ENCODE results near the gene CHCHD4.
"Not testable (repeated sequence)": the region's sequence is repeated elsewhere in the genome, so short reads cannot be mapped to it uniquely, and the experiment has no call there.

Gene CHCHD4

DNA sequence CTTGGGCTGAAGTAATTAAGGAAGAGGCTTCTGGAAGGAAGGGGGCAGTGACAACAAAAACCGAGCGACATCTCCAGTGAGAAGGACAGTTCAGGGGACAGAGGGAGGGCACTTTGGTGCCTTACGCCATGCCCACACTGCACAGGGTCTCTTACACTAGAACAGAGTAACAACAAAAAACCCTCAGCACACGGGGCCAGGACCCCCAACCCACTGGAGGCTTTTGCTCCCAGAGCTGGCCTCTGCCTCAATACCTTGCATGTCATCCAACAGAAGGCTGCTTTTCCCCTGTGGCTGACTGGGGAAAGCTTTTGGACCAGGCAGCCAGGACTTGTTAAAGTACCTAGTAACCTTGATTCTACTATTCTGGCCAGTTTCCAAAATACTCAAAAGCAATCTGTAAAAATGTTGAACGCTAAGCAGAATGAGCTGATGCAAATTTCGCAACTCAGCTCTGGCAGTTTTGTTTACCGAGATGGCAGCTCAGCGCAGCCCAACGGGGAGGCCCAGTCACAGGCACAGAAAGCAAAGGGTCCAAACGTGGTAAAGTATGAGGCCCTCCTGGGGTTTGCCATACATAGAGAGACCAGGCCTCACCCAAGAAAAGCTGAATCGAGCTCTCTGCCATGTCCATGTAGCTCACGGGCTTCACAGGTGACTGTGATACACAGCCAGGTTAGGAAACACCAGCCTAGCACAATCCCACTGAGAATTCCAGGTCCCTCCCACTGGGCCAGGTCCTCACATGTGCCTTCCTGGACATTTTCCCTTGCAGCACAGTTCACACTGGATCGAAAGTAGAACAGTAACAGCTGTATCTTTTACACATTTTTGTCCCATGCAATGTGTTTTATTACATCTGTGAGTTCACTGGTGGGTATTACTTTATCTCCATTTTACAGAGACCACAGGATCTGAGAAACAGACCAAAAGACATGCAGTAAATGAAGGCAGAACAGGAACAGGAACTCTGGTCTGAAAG, 6.0 kb downstream of the CHCHD4 start:
- no peak for DNase-seq

DNA sequence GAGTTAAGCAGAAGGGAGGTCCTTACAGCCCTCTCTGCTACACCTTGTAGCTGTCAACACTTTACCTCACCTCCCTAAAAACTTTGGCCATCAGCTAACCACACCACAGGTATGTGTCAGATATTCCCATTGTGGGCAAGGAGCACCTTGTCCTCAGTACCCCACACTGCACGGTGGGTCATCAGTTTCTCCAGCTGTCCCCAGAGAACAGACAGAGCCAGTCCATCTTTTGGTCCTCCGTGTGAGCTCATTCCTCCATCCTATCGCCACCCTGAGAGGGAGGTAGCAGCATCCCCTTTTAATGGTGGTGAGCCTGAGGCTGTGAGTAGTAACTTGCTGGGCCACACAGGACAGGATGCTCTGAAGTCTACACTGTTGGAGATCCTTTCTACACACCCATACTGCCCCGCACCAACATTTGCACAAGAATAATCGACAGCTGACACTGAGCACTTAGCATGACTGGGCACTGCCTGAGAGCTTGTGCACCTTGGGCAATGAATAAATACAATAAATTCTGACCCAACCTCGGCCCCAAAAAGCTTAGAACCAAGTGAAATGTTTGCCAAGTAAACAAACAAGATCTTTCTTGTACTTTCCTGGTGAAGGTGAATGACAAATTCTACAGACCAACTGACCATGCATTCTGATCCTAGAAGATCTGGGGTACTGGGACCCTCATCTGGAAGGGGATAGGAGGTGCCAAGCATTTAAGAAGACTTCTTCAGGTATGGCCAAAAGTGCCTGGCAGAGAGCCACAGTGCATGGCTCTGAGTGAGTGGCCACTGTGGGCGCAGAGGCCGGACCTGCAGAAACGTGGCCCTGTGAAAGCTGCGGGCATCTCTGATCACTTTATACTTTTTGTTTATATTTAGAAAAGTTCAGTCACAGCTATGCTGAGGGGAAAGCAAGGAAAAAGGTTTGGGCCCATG, 6.9 kb downstream of the CHCHD4 start:
- DNase-seq: no peak

DNA sequence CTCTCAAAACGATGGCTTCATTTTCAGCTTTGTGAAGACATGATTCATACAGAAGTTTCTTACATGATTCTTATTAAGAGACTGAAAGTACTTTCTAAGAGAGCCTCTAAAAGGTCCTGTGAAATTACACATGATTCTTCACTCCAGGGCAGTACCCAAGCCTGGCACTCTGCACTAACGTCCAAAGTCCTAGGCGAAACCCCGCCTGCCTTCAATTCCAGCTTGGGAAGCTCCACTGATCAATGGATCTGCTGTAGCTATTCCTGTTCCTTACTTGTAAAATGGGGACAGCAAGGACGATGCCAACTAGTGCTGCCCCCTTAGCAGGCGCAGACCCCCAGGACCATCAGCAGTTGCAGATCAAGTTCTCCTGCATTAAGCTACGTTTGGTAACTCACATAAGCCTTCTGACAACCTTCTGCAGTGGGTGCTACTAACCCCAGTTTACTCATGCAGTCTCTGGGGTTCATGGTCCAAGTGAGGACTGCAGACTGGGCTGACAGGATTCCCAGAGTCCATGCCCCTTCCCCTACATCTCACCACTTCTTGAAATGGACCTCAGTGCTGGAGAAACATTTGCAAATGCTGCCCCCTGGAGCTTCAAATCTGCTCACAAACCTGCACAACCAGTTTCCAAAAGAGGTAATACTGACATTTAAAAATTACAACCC, 10.6 kb downstream of the CHCHD4 start:
- DNase-seq: no peak

DNA sequence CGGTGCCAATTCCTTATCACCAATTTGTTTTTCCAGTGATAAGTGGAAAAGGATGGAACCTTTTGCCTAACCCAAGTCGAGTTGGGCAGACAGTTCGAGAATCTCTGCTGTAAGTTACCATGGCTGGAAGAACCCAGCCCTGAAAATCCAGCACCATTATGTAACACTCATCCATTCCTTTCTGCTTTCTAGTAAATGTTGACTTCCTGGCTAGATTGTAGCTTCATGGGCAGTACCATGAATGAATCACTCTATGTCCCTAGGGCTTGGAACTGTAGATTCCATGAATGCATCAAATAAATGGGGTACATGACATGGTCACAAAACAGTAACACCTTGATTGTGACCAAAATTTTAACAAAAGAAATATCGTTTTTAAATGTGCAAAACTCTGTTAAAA, 14.0 kb downstream of the CHCHD4 start:
- no peak for DNase-seq

DNA sequence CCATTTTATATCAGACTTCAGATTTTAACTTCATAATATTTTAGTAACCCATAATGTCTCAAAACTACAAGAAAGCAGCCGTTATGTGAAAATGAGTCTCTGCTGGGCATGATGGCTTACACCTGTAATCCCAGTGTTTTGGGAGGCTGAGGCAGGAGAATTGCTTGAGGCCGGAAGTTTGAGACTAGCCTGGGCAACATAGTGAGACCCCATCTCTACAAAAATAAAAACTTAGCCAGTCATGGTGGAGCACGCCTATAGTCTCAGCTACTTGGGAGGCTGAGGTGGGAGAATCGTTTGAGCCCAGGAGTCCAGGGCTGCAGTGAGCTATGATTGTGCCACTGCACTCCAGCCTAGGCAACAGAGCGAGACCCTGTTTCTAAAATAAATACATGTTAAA, 14.8 kb downstream of the CHCHD4 start:
- DNase-seq: not testable (repeated sequence)

DNA sequence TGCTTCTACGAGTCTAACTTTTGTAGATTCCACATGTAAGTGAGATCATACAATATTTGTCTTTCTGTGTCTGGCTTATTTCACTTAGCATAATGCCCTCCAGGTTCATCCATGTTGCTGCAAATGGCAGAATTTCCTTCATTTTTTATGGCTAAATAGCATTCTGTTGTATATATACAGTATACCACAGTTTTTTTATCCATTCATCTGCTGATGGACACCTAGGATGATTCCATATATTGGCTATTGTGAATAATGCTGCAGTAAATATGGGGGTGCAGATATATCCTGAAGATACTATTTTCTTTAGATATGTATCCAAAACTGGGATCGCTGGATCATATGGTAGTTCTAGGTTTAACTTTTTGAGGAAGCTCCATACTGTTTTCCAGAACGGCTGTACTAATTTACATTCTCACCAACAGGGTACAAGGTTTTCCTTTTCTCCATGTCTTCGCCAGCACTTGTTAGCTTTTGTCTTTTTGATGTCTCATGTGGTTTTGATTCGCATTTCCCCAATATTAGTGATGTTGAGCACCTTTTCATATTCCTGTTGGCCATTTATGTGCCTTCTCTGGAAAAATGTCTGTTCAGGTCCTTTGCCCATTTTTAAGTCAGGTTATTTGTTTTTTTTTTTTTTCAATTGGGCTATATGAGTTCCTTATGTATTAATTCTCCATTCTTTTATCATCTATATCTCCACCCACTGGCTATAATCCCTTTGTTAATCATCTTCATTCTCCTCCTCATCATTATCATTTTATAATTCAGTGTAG, 26.9 kb downstream of the CHCHD4 start:
- no peak for DNase-seq

DNA sequence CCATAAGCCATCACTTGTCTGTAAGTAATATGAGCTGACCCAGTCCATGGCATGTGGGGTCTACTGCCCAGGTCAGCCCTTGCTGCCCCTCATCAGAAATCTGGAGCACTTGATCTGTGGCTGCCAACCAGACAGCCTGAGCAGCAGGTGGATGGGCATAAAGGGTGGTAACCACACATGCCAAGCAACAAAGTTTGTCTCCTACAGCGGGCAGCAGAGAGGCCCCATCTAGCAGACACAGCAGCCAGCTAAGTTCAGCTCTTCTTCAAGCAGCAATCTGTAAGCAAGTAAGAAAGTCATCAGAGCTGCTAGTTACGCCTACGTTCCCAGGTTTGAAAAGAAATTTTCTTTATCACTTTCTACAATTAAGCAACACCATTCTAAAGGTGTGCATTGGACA, 27.9 kb downstream of the CHCHD4 start:
- DNase-seq: no peak

DNA sequence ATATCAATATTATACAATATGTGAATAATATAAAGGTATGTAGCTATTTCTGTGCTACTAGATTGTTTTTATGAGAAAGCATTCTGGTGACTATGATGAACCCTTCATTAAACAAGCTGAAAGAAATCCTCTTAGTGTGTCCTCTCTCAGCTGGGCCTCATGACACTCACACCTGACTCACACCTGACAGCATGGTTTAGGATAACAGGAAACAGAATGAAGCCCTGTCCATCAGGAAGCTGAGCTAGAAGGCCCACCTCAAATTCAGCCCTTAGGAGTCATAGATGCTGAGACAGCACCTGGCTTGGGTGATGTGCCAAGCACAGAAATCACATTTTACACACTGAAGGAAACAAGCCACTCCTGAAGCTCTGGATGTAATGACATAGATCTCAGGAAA, 30.8 kb downstream of the CHCHD4 start:
- DNase-seq: no peak

DNA sequence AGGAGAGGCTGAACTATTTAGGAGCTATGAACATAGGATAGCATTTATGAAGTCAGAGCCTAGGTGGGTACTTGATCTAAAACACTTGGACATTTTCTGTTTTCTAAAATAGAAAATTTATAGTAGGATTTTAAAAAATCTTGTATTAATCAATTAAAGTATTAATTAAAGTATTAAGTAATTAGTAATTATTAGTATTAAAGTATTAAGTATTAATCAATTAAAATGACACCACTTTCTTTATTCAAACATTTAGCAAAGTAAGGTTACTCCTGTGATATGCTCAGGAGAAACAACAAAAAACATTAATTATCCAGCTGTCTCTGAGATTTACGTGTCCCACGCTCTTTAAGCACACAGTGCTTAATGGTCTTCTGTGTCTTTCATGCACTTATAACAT, 32.2 kb downstream of the CHCHD4 start:
- DNase-seq: no peak

DNA sequence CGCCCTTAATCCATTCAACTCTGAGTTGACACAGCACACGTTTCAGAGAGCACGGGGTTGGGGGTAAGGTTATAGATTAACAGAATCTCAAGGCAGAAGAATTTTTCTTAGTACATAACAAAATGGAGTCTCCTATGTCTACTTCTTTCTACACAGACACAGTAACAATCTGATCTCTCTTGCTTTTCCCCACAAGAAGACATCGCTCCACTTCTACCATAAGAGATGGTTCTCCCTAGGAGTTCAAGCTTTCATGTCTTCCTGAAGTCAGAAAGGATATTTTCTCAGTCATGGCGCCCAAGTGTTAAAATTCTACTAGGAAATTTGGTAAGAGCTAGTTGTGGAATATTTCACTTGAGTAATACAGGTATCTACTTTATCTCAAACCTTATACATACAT, 32.7 kb downstream of the CHCHD4 start:
- not testable (repeated sequence) for DNase-seq

DNA sequence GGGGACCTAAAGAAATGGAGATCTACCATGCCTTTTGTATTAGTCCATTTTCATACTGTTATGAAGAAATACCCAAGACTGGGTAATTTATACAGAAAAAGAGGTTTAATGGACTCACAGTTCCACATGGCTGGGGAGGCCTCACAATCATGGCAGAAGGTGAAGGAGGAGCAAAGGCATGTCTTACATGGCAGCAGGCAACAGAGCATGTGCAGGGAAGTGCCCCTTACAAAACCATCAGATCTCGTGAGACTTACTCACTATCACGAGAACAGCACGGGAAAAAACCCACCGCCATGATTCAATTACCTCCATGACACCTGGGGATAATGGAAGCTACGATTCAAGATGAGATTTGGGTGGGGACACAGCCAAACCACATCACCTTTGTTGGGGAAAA, 37.2 kb downstream of the CHCHD4 start:
- not testable (repeated sequence) for DNase-seq

DNA sequence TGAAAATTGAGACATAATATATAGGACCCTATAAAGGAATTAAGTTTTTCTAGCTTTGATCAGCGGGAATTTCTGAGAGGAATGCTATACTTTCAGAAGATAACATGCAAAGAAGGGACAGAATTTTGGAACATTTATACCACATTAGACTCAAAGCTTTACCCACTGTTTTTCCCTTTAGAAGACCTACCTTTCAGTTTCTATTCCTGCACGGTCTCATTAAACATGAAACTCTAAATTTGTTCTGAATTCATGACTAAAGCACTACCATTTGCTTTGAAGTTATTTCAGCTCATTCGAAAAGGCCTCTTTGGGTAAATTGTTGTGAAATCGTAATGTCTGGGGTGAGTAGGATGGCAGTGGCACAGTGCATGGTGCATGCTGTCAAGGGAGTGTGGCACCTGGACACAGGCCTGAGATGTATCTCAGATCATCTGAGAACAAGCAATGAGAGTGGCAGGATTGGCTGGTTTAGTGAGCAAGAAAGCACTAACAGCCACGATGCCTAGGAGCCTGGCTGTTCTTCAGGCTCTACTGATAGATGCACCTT, 42.5 kb downstream of the CHCHD4 start:
- no peak for DNase-seq

DNA sequence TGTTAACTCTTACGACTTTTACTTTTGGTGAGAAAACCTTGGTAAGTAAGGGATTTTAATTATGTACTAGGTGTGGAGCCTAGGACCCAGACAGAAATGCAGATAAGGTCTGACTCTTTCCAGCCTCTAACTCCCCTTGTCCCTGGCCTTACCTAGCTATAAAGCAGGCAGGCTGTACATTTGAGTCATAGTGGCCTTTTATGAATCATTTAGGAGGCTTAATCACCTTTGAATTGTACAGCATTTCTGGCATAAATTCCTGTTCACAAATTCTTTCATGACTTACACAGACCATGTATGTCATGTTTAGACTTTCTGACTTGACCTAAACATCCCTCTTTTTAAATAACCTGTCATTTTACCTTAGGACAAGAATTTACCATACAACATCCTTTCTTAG, 47.4 kb downstream of the CHCHD4 start:
- DNase-seq: no peak

DNA sequence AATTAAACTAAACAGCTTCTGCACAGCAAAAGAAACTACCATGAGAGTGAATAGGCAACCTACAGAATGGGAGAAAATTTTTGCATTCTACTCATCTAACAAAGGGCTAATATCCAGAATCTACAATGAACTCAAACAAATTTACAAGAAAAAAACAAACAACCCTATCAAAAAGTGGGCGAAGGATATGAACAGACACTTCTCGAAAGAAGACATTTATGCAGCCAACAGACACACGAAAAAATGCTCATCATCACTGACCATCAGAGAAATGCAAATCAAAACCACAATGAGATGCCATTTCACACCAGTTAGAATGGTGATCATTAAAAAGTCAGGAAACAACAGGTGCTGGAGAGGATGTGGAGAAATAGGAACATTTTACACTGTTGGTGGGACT, 49.4 kb downstream of the CHCHD4 start:
- DNase-seq: not testable (repeated sequence)

DNA sequence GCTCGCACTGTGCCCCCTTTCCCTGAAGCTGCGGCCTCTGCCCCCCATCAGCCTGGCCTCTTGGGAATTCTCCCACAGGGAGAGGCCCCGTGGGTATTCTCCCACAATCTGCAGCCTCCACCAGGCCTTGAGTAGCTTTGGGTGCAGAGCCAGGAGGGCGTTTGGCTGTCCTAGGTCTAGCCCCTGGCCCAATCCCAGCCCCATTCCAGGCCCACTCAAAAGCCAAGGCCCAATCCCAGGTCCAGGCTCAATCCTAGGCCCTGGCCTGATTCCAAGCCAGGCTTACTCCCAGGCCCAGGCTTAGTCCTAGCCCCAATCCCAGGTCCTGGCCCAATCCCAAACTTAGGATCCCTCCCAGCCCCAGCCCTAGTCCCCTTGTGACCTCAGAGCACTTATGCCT, 59.8 kb downstream of the CHCHD4 start:
- DNase-seq: no peak

DNA sequence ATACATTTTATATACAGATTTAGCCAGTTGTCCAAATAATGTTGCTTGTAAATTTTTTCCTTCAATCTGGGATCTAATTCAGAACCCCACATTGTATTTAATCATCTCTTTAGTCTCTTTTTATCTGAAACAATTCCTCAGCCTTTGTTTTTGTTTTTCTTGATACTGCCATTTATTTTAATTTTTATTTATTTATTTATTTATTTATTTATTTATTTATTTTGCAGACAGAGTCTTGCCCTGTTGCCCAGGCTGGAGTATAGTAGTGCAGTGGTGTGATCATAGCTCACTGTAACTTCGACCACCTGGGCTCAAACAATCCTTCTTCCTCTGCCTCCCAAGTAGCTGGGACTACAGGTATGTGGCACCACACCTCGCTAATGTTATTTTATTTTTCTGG, 61.5 kb downstream of the CHCHD4 start:
- DNase-seq: no peak
